ENCODE data around the gene PHF21B.

PHF21B gene

GRCh38 chr22:45006111-45006963 lies 3.5 kb downstream of the PHF21B start:
- Histone ChIP-seq H3K4me3 (ENCODE audit: insufficient read depth, low read depth, low read length) (peak overlapping the region; percentile 62), H3K27ac (ENCODE audit: insufficient read depth, low read depth, low read length, poor library complexity, severe bottlenecking) (peak overlapping the region; percentile 94), H3K4me1 (ENCODE audit: control insufficient read depth, insufficient read depth, low read length) (no peaks in the 10 kb centered on the region), H3K36me3 (ENCODE audit: control insufficient read depth, insufficient read depth, low read length) (peaks cover 17% of the 10 kb centered on the region), H3K27me3 (ENCODE audit: control insufficient read depth, insufficient read depth, low read length, poor library complexity, severe bottlenecking) (no peaks in the 10 kb centered on the region), H3K9me3 (ENCODE audit: control insufficient read depth, low read length) (no peaks in the 10 kb centered on the region)
- 4 to 6% methylated on average over 21 of the region's 21 CpGs for WGBS, 2 experiments

GRCh38 chr22:45001653-45002052 lies 8.2 kb downstream of the PHF21B start:
- Histone ChIP-seq H3K4me1 (ENCODE audit: control insufficient read depth, insufficient read depth, low read length) (peaks cover 6% of the 10 kb centered on the region), H3K9me3 (ENCODE audit: control insufficient read depth, low read length) (no peaks in the 10 kb centered on the region), H3K36me3 (ENCODE audit: control insufficient read depth, insufficient read depth, low read length) (peaks cover 22% of the 10 kb centered on the region), H3K27ac (ENCODE audit: insufficient read depth, low read depth, low read length, poor library complexity, severe bottlenecking) (no peak overlapping the region), H3K27me3 (ENCODE audit: control insufficient read depth, insufficient read depth, low read length, poor library complexity, severe bottlenecking) (no peaks in the 10 kb centered on the region), H3K4me3 (ENCODE audit: insufficient read depth, low read depth, low read length) (no peak overlapping the region)
- WGBS, 2 experiments, result 95 to 96% methylated on average over 15 of the region's 15 CpGs

- Histone ChIP-seq H3K27me3 (ENCODE audit: control insufficient read depth, insufficient read depth, low read length, poor library complexity, severe bottlenecking) (no peaks in the 10 kb centered on the region), H3K27ac (ENCODE audit: insufficient read depth, low read depth, low read length, poor library complexity, severe bottlenecking) (no peak overlapping the region), H3K4me1 (ENCODE audit: control insufficient read depth, insufficient read depth, low read length) (peaks cover 6% of the 10 kb centered on the region), H3K9me3 (ENCODE audit: control insufficient read depth, low read length) (no peaks in the 10 kb centered on the region), H3K36me3 (ENCODE audit: control insufficient read depth, insufficient read depth, low read length) (peaks cover 22% of the 10 kb centered on the region), H3K4me3 (ENCODE audit: insufficient read depth, low read depth, low read length) (no peak overlapping the region)
- 95 to 96% methylated on average over 14 of the region's 14 CpGs for WGBS, 2 experiments
Observed at GRCh38 chr22:45000330-45000729, 9.5 kb downstream of the PHF21B start.

GRCh38 chr22:44999687-45000086 lies 10.1 kb downstream of the PHF21B start:
- peaks cover 6% of the 10 kb centered on the region for H3K4me1 ChIP-seq (ENCODE audit: control insufficient read depth, insufficient read depth, low read length)
- no peaks in the 10 kb centered on the region for H3K27me3 ChIP-seq (ENCODE audit: control insufficient read depth, insufficient read depth, low read length, poor library complexity, severe bottlenecking)
- H3K9me3 ChIP-seq (ENCODE audit: control insufficient read depth, low read length), result no peaks in the 10 kb centered on the region
- no peak overlapping the region for H3K27ac ChIP-seq (ENCODE audit: insufficient read depth, low read depth, low read length, poor library complexity, severe bottlenecking)
- 90 to 91% methylated on average over 13 of the region's 13 CpGs for WGBS, 2 experiments
- no peak overlapping the region for H3K4me3 ChIP-seq (ENCODE audit: insufficient read depth, low read depth, low read length)
- peaks cover 22% of the 10 kb centered on the region for H3K36me3 ChIP-seq (ENCODE audit: control insufficient read depth, insufficient read depth, low read length)

- no peaks in the 10 kb centered on the region for H3K9me3 ChIP-seq (ENCODE audit: control insufficient read depth, low read length)
- H3K36me3 ChIP-seq (ENCODE audit: control insufficient read depth, insufficient read depth, low read length), result peaks cover 20% of the 10 kb centered on the region
- no peaks in the 10 kb centered on the region for H3K27me3 ChIP-seq (ENCODE audit: control insufficient read depth, insufficient read depth, low read length, poor library complexity, severe bottlenecking)
- WGBS, 2 experiments, result 93% methylated on average over 15 of the region's 15 CpGs
- H3K4me3 ChIP-seq (ENCODE audit: insufficient read depth, low read depth, low read length), result no peak overlapping the region
- no peak overlapping the region for H3K27ac ChIP-seq (ENCODE audit: insufficient read depth, low read depth, low read length, poor library complexity, severe bottlenecking)
- peaks cover 6% of the 10 kb centered on the region for H3K4me1 ChIP-seq (ENCODE audit: control insufficient read depth, insufficient read depth, low read length)
Observed at GRCh38 chr22:44999231-44999630, 10.6 kb downstream of the PHF21B start.

DNA sequence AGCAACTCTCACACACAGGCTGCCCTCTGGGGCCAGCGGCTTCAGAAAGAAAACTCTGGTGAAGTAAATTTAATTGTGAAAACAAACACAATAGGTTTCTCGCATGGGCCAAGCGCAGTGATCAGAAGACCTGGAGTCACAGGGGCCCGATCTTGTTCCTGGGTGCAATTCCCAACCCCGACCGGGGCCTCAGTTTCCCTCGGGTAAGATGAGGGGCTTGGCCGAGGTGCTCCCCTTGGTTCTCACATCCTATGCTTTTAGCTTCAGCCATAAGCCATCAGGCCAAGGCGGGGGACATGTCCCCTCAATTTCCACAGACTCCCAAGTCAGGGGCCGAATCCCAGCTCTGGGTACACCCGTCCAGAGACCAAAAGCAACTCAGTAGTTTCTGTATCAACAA lies 11.5 kb downstream of the PHF21B start:
- no peaks in the 10 kb centered on the region for H3K27me3 ChIP-seq (ENCODE audit: control insufficient read depth, insufficient read depth, low read length, poor library complexity, severe bottlenecking)
- peaks cover 6% of the 10 kb centered on the region for H3K4me1 ChIP-seq (ENCODE audit: control insufficient read depth, insufficient read depth, low read length)
- H3K9me3 ChIP-seq (ENCODE audit: control insufficient read depth, low read length), result no peaks in the 10 kb centered on the region
- H3K27ac ChIP-seq (ENCODE audit: insufficient read depth, low read depth, low read length, poor library complexity, severe bottlenecking), result no peak overlapping the region
- H3K36me3 ChIP-seq (ENCODE audit: control insufficient read depth, insufficient read depth, low read length), result peaks cover 16% of the 10 kb centered on the region
- H3K4me3 ChIP-seq (ENCODE audit: insufficient read depth, low read depth, low read length), result no peak overlapping the region
- 94 to 95% methylated on average over 11 of the region's 11 CpGs for WGBS, 2 experiments

DNA sequence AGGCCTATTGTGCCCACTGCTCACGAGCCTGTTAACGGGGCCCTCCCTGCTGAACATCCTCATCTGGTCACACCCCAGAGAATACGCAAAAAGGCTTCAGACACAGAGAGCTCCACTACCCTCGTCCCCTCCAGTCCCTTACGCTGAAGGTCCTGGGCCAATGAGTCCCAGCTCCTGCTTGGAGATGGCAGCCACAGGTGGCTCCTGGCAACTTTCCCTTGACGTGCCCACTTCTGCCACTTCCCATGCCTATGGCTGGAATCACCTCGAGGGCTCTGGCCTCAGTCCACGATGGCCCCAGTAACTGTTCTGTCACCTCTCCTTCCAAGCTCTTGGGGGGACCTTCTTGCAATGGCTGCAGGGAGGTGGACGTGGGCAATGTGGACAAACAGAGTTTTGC lies 12.7 kb downstream of the PHF21B start:
- no peak overlapping the region for H3K27ac ChIP-seq (ENCODE audit: insufficient read depth, low read depth, low read length, poor library complexity, severe bottlenecking)
- H3K4me3 ChIP-seq (ENCODE audit: insufficient read depth, low read depth, low read length), result no peak overlapping the region
- peaks cover 10% of the 10 kb centered on the region for H3K36me3 ChIP-seq (ENCODE audit: control insufficient read depth, insufficient read depth, low read length)
- H3K27me3 ChIP-seq (ENCODE audit: control insufficient read depth, insufficient read depth, low read length, poor library complexity, severe bottlenecking), result no peaks in the 10 kb centered on the region
- peaks cover 6% of the 10 kb centered on the region for H3K4me1 ChIP-seq (ENCODE audit: control insufficient read depth, insufficient read depth, low read length)
- WGBS, 2 experiments, result 92 to 94% methylated on average over 9 of the region's 9 CpGs
- no peaks in the 10 kb centered on the region for H3K9me3 ChIP-seq (ENCODE audit: control insufficient read depth, low read length)

DNA sequence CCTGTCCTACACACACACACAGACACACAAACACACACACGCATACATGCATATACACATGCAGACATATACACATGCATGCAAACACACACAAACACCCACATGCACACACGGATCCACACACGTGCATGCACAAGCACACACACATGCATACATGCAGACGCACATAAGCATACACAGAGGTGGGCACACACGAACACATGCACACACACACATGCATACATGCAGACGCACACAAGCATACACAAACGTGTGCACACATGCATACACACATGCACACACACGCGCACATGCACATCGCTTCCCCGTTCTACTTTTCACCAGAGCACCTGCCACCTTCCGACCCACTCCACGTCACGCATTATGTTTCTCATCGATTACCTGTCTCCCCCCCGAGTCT lies 13.2 kb downstream of the PHF21B start:
- H3K9me3 ChIP-seq (ENCODE audit: control insufficient read depth, low read length), result no peaks in the 10 kb centered on the region
- H3K27ac ChIP-seq (ENCODE audit: insufficient read depth, low read depth, low read length, poor library complexity, severe bottlenecking), result no peak overlapping the region

DNA sequence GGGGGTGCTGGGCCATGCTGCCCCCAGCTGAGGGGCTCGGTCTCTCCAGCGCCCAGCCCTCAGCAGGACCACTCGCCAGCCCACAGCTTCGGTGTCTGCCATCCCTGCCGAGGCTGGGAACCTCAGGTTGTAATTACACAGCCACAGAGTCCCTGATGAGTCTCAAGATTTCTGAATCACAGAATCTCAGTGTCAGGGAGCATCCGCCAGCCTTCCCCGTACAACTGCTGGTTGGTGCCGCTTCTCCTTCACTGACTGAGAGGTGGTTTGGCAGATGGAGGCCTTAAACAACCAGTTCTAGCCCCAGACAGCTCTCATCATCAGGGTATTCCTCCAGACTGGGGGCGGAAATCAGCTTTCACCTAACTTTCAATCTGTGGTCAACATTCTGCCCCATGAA lies 13.7 kb downstream of the PHF21B start:
- H3K9me3 ChIP-seq (ENCODE audit: control insufficient read depth, low read length), result no peaks in the 10 kb centered on the region
- H3K4me3 ChIP-seq (ENCODE audit: insufficient read depth, low read depth, low read length), result no peak overlapping the region
- H3K4me1 ChIP-seq (ENCODE audit: control insufficient read depth, insufficient read depth, low read length), result peaks cover 6% of the 10 kb centered on the region
- WGBS, 2 experiments, result 91% methylated on average over 9 of the region's 9 CpGs
- H3K27me3 ChIP-seq (ENCODE audit: control insufficient read depth, insufficient read depth, low read length, poor library complexity, severe bottlenecking), result no peaks in the 10 kb centered on the region
- H3K27ac ChIP-seq (ENCODE audit: insufficient read depth, low read depth, low read length, poor library complexity, severe bottlenecking), result no peak overlapping the region
- peaks cover 3% of the 10 kb centered on the region for H3K36me3 ChIP-seq (ENCODE audit: control insufficient read depth, insufficient read depth, low read length)

More for the DNA sequence above, 13.2 kb downstream of the PHF21B start:
- Histone ChIP-seq H3K27me3 (ENCODE audit: control insufficient read depth, insufficient read depth, low read length, poor library complexity, severe bottlenecking) (no peaks in the 10 kb centered on the region), H3K36me3 (ENCODE audit: control insufficient read depth, insufficient read depth, low read length) (peaks cover 8% of the 10 kb centered on the region), H3K4me3 (ENCODE audit: insufficient read depth, low read depth, low read length) (no peak overlapping the region), H3K4me1 (ENCODE audit: control insufficient read depth, insufficient read depth, low read length) (peaks cover 6% of the 10 kb centered on the region)
- 94% methylated on average over 16 of the region's 16 CpGs for WGBS, 2 experiments

DNA sequence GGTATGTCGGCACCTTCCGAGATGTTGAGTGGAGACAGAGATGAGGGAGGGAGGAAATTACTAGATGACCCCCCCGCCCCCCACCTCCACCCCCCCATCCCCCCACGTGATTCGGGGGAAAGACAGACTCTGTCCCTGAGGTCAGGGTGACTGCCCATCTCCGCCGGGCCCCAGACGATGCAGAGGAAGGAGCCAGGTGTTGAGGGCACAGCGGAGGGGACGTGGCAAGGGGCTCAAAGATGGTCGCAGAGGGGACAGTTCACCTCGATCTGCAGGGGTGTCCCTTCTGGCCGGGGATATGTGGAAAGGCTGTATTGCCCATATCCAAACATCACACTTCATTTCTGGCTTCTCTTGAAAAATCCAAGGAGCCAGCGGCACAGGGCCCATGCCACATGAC lies 14.1 kb downstream of the PHF21B start:
- Histone ChIP-seq H3K9me3 (ENCODE audit: control insufficient read depth, low read length) (no peaks in the 10 kb centered on the region), H3K4me3 (ENCODE audit: insufficient read depth, low read depth, low read length) (no peak overlapping the region), H3K27me3 (ENCODE audit: control insufficient read depth, insufficient read depth, low read length, poor library complexity, severe bottlenecking) (no peaks in the 10 kb centered on the region), H3K27ac (ENCODE audit: insufficient read depth, low read depth, low read length, poor library complexity, severe bottlenecking) (no peak overlapping the region), H3K36me3 (ENCODE audit: control insufficient read depth, insufficient read depth, low read length) (peaks cover 3% of the 10 kb centered on the region), H3K4me1 (ENCODE audit: control insufficient read depth, insufficient read depth, low read length) (peaks cover 6% of the 10 kb centered on the region)
- WGBS, 2 experiments, result 90 to 96% methylated on average over 11 to 13 of the region's 14 CpGs

All from ectodermal cell (in vitro differentiated cells).